Measurements from ENCODE around the gene TARS3.

Gene TARS3

GRCh38 chr15:101646672-101647071 is 77.6 kb downstream of the TARS3 start:
- in situ Hi-C loops (cut with HindIII; ENCODE audit: low sequenced_read_pairs) = no loop called here
- no peak for TF ChIP-seq CTCF (IDR thresholded peaks at IDR 0.05; ENCODE audit: low read depth, low read length)
- H3K4me3 ChIP-seq (ENCODE audit: low read depth, low read length) = no peak overlapping the region
- no peak for DNase-seq (ENCODE audit: low read depth, low spot score)

GRCh38 chr15:101642361-101642760 is 81.9 kb downstream of the TARS3 start:
- no peak for DNase-seq (ENCODE audit: low read depth, low spot score)
- no peak overlapping the region for H3K4me3 ChIP-seq (ENCODE audit: low read depth, low read length)
- peak; percentile 21 for TF ChIP-seq CTCF (IDR thresholded peaks at IDR 0.05; ENCODE audit: low read depth, low read length)
- in situ Hi-C loops (cut with HindIII; ENCODE audit: low sequenced_read_pairs) = no loop called here

GRCh38 chr15:101641894-101642293 is 82.4 kb downstream of the TARS3 start:
- TF ChIP-seq CTCF (IDR thresholded peaks at IDR 0.05; ENCODE audit: low read depth, low read length) = no peak
- H3K4me3 ChIP-seq (ENCODE audit: low read depth, low read length) = no peak overlapping the region
- in situ Hi-C loops (cut with HindIII; ENCODE audit: low sequenced_read_pairs) = no loop called here
- no peak for DNase-seq (ENCODE audit: low read depth, low spot score)

- in situ Hi-C loops (cut with HindIII; ENCODE audit: low sequenced_read_pairs) = no loop called here
- no peak overlapping the region for H3K4me3 ChIP-seq (ENCODE audit: low read depth, low read length)
- peak; percentile 91 for TF ChIP-seq CTCF (IDR thresholded peaks at IDR 0.05; ENCODE audit: low read depth, low read length)
- DNase-seq (ENCODE audit: low read depth, low spot score) = peak; percentile 68
Measured at GRCh38 chr15:101641129-101641764, 83.0 kb downstream of the TARS3 start.

GRCh38 chr15:101639667-101640066 is 84.6 kb downstream of the TARS3 start:
- no peak for TF ChIP-seq CTCF (IDR thresholded peaks at IDR 0.05; ENCODE audit: low read depth, low read length)
- H3K4me3 ChIP-seq (ENCODE audit: low read depth, low read length) = no peak overlapping the region
- in situ Hi-C loops (cut with HindIII; ENCODE audit: low sequenced_read_pairs) = no loop called here
- no peak for DNase-seq (ENCODE audit: low read depth, low spot score)

GRCh38 chr15:101637919-101638318 is 86.4 kb downstream of the TARS3 start:
- H3K4me3 ChIP-seq (ENCODE audit: low read depth, low read length) = no peak overlapping the region
- TF ChIP-seq CTCF (IDR thresholded peaks at IDR 0.05; ENCODE audit: low read depth, low read length) = no peak
- in situ Hi-C loops (cut with HindIII; ENCODE audit: low sequenced_read_pairs) = no loop called here
- no peak for DNase-seq (ENCODE audit: low read depth, low spot score)

Measured in astrocyte of the spinal cord (primary cell).